ENCODE results near the gene FKBP5.
"Not testable (repeated sequence)": the region's sequence is repeated elsewhere in the genome, so short reads cannot be mapped to it uniquely, and the experiment has no call there.

FKBP5 gene

GRCh38 chr6:35583893-35584688 is 104.6 kb downstream of the FKBP5 start:
- peak; percentile 58 for DNase-seq (ENCODE audit: low read depth)

- DNase-seq (ENCODE audit: low read depth): no peak
Measured at GRCh38 chr6:35582315-35582714, 106.4 kb downstream of the FKBP5 start.

DNA sequence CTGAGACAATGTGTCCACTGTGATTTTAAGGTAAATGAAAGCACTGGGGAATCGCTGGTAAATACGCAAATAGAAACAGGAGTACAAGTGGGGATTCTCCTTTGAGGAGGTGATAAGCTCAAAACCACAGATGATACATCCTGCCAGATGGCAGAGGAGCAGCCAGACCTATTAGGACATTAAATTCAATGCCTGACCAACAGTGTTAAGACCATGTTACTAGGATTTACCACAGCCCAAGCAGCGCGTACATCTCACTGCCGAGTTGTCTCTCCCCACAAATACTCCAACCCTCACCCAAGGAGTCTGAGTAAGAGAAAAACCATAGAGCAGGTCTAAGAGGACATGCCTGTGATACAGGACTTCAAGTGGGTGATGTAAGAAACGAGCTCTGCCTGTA is 107.1 kb downstream of the FKBP5 start:
- DNase-seq (ENCODE audit: low read depth): no peak

GRCh38 chr6:35580836-35581235 is 107.9 kb downstream of the FKBP5 start:
- DNase-seq (ENCODE audit: low read depth): no peak

- no peak for DNase-seq (ENCODE audit: low read depth)
Measured at GRCh38 chr6:35576682-35577081, 112.0 kb downstream of the FKBP5 start.

- no peak for DNase-seq (ENCODE audit: low read depth)
Measured at GRCh38 chr6:35573495-35574110, 115.1 kb downstream of the FKBP5 start.

GRCh38 chr6:35570885-35571330 is 117.8 kb downstream of the FKBP5 start:
- DNase-seq (ENCODE audit: low read depth): not testable (repeated sequence)

- DNase-seq (ENCODE audit: low read depth): peak; percentile 3
Measured at GRCh38 chr6:35569011-35569461, 119.7 kb downstream of the FKBP5 start.

GRCh38 chr6:35566794-35567193 is 121.9 kb downstream of the FKBP5 start:
- DNase-seq (ENCODE audit: low read depth): no peak

DNA sequence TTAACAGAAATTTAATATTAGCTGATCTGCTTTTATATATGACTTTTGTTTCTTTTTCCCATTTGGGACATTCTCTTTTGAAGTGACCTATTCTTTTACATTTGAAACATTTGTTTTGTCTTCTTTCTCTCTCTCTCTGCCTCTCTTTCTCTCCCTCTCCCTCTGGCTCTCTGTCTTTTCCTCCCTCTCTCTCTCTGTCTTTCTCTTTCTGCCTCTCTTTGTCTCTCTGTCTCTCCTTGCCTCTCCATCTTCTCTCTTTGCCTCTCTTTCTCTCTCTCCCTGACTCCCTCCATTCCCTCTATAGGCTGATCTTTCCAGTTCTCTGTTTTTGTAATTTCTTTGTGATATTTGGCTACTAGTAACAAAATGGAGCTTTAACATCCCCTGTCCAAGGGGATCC is 124.0 kb downstream of the FKBP5 start:
- no peak for DNase-seq (ENCODE audit: low read depth)

GRCh38 chr6:35562060-35562459 is 126.7 kb downstream of the FKBP5 start:
- DNase-seq (ENCODE audit: low read depth): no peak

DNA sequence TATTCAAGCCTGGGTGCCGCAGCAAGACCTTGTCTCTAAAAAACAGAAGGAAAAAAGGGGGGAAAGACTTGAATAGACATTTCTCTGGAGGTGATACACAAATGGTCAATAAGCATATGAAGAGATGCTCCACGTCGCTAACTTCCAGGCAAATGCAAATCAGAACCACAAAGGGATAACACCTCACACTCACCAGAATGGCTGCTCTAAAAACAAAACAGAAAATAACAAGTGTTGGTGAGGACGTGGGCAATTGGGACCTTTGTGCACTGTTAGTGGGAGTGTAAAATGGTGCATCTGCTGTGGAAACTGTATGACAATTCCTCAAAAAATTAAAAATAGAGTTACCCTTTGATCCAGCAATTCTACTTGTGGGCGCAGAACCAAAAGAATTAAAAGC is 127.6 kb downstream of the FKBP5 start:
- DNase-seq (ENCODE audit: low read depth): no peak

DNA sequence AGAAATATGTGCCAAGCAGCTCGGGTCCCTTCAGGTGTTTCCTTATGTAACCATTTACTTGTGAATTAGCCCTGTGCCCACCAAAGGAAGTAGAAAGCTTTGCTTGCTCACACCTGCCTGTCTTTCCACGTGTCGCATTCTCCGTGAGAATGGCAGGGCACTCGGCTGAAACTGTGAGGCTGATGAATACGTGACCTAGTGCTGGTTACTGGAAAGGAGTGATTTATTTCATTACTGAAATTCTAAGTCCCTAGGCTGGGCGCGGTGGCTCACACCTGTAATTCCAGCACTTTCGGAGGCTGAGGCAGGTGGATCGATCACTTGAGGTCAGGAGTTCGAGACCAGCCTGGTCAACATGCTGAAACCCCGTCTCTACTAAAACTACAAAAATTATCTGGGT is 130.1 kb downstream of the FKBP5 start:
- no peak for DNase-seq (ENCODE audit: low read depth)

GRCh38 chr6:35557239-35557638 is 131.5 kb downstream of the FKBP5 start:
- DNase-seq (ENCODE audit: low read depth): no peak

DNA sequence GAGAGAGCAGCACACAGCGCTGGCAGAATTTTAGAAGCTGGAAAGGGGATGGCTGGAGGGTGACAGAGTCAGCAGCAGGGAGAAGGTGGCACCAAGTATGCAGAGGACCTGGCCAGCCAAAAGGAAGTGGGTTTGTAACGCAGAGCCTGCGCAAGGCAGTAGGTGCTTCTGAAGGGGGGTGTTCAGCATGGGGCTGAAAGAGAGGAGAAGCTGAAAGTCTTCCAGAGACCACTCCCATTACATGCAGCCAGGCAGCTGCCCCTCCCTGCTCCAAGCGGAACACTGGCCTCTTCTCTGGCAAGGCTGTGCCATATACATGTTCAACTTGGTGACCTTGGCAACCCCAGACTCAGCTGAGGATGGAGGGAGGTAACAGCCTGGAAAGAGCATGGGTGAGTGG is 133.9 kb downstream of the FKBP5 start:
- DNase-seq (ENCODE audit: low read depth): no peak

DNA sequence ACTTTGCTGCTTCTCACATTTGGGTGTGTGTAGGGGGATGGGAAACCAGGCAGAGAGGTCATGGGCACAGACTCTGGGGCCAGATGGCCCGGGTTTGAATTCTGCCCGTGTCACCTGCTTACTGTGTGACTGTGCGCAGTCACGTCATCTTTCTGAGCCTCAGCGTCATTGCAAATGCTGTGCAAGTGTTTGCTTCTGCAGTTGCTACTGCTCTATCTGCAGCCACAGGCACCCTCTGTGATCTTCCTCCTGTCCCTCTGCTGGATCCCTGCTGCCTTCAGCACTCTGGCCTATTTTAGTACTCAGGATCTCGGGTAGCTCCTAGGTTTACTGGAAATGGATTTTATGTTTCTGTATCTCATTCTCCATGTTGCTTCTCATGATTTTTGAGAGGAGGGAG is 135.4 kb downstream of the FKBP5 start:
- no peak for DNase-seq (ENCODE audit: low read depth)

DNA sequence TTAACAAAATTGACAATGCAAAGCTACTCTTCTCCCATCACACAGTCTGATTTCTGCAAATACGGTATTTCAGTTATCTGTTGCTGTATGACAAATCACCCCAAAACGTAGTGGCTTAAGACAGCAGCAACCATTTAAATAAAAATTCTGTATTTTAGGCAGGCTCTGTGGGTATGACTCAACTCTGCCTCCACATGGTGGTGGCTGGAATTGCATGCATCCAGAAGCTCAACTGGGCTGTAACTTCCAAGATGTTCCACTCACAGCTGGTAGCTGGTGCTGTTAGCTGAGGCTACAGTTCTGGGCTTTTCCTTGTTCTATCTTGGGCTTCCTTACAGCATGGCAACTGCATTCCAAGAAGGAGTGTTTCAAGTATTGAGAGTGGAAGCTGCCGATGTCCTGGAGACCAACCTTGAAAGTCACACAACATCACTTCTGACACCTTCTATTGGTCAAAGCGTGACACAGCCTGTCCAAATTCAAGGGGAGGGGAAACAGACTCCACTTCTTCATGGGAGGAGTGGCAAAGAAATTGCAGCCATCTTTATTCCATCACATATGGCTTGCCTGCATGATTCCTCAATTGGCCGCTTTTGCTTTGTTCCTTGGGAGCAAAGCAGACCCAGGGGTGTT is 136.3 kb downstream of the FKBP5 start:
- DNase-seq (ENCODE audit: low read depth): peak; percentile 42

GRCh38 chr6:35550437-35550836 is 138.3 kb downstream of the FKBP5 start:
- DNase-seq (ENCODE audit: low read depth): no peak

DNA sequence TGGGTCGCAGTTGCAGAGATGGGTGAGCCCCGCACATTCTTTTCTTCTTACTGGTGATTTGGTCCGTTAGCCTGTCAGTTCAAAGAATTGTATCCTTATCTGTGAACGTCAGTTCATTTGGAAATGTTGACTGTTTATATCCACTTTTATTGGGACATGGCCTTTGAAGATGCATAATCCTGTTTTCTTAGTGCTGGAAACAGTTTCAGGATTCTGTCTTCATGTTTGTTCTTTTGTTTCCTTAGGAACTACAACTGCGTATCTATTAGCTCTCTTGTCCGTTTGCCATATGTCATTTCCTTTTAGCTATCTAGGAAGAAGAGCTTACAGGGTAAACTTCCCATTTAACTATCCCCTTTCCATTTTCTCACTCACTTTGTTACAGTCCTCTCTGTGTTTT is 141.0 kb downstream of the FKBP5 start:
- no peak for DNase-seq (ENCODE audit: low read depth)

GRCh38 chr6:35544769-35545361 is 143.8 kb downstream of the FKBP5 start:
- no peak for DNase-seq (ENCODE audit: low read depth)

GRCh38 chr6:35543459-35544193 is 145.1 kb downstream of the FKBP5 start:
- DNase-seq (ENCODE audit: low read depth): no peak

- no peak for DNase-seq (ENCODE audit: low read depth)
Measured at GRCh38 chr6:35541836-35542235, 146.9 kb downstream of the FKBP5 start.

All from activated T-helper 9 cell treated with anti-CD3 and anti-CD28 coated beads, Interleukin-2, amount 50 U/mL, for 16 hours (primary cell).